ENCODE data around the gene WNT11. TPM values are rescaled to one million over a fixed set of nuclear protein-coding genes. Genes with fewer than 3 reads are reported as not detected.

WNT11 gene
- total RNA-seq, 6 experiments from 2014 or later, result 2.8 to 13.1 (median 5.5) TPM

GRCh38 chr11:76163289-76163880 lies 42.9 kb downstream of the WNT11 start:
- DNase-seq (peak in 1 of 3 donors; percentile 42), ATAC-seq (peak in 1 of 4 donors; percentile 10)
- Histone ChIP-seq H3K9me3 (no peaks in the 10 kb centered on the region), H3K27ac (no peak overlapping the region), H3K27me3 (no peaks in the 10 kb centered on the region), H3K4me1 (no peaks in the 10 kb centered on the region), H3K36me3 (no peaks in the 10 kb centered on the region), H3K4me3 (no peak overlapping the region)
- no peak for TF ChIP-seq POLR2A (IDR thresholded peaks at IDR 0.05)
- TF ChIP-seq CTCF (IDR thresholded peaks at IDR 0.05), result no peak
- intact Hi-C loops (cut with DNase I), result no loop called here
- WGBS (ENCODE audit: insufficient coverage, low coverage, low lambda C conversion rate, missing lambda C conversion rate), result 67% methylated on average over 1 of the region's 11 CpGs

GRCh38 chr11:76162336-76163288 lies 43.7 kb downstream of the WNT11 start:
- ATAC-seq, result no peak
- TF ChIP-seq CTCF (IDR thresholded peaks at IDR 0.05), result no peak
- no peak for TF ChIP-seq POLR2A (IDR thresholded peaks at IDR 0.05)
- DNase-seq, result peak in 1 of 3 donors; percentile 43
- WGBS (ENCODE audit: insufficient coverage, low coverage, low lambda C conversion rate, missing lambda C conversion rate), result 93% methylated on average over 3 of the region's 15 CpGs
- Histone ChIP-seq H3K36me3 (no peaks in the 10 kb centered on the region), H3K4me3 (no peak overlapping the region), H3K4me1 (no peaks in the 10 kb centered on the region), H3K9me3 (no peaks in the 10 kb centered on the region), H3K27me3 (no peaks in the 10 kb centered on the region), H3K27ac (no peak overlapping the region)
- intact Hi-C loops (cut with DNase I), result no loop called here

GRCh38 chr11:76161261-76161961 lies 44.9 kb downstream of the WNT11 start:
- Histone ChIP-seq H3K9me3 (no peaks in the 10 kb centered on the region), H3K36me3 (no peaks in the 10 kb centered on the region), H3K27ac (no peak overlapping the region), H3K4me1 (no peaks in the 10 kb centered on the region), H3K27me3 (no peaks in the 10 kb centered on the region), H3K4me3 (no peak overlapping the region)
- TF ChIP-seq POLR2A (IDR thresholded peaks at IDR 0.05) (no peak), CTCF (IDR thresholded peaks at IDR 0.05) (no peak)
- ATAC-seq, result no peak
- DNase-seq, result peak in 1 of 3 donors; percentile 44
- WGBS (ENCODE audit: insufficient coverage, low coverage, low lambda C conversion rate, missing lambda C conversion rate), result 24% methylated on average over 6 of the region's 24 CpGs
- intact Hi-C loops (cut with DNase I), result no loop called here

GRCh38 chr11:76160856-76161255 lies 45.4 kb downstream of the WNT11 start:
- TF ChIP-seq CTCF (IDR thresholded peaks at IDR 0.05) (no peak), POLR2A (IDR thresholded peaks at IDR 0.05) (no peak)
- intact Hi-C loops (cut with DNase I), result no loop called here
- Histone ChIP-seq H3K4me1 (no peaks in the 10 kb centered on the region), H3K4me3 (no peak overlapping the region), H3K27me3 (no peaks in the 10 kb centered on the region), H3K9me3 (no peaks in the 10 kb centered on the region), H3K36me3 (no peaks in the 10 kb centered on the region), H3K27ac (no peak overlapping the region)
- 80% methylated on average over 1 of the region's 8 CpGs for WGBS (ENCODE audit: insufficient coverage, low coverage, low lambda C conversion rate, missing lambda C conversion rate)
- no peak for ATAC-seq
- peak in 1 of 3 donors; percentile 22 for DNase-seq
